ENCODE measurements around the gene LHPP.

The LHPP gene

GRCh38 chr10:124522933-124523871 is 61.6 kb downstream of the LHPP start:
- no peak overlapping the region for H3K4me3 ChIP-seq (ENCODE audit: control insufficient read depth, low read depth, low read length)
- no peak for TF ChIP-seq CTCF (IDR thresholded peaks at IDR 0.05; ENCODE audit: control insufficient read depth, insufficient read depth, low read depth, low read length, missing control alignments)
- DNase-seq (ENCODE audit: low read depth), result no peak

- H3K4me3 ChIP-seq (ENCODE audit: control insufficient read depth, low read depth, low read length), result no peak overlapping the region
- no peak for TF ChIP-seq CTCF (IDR thresholded peaks at IDR 0.05; ENCODE audit: control insufficient read depth, insufficient read depth, low read depth, low read length, missing control alignments)
- peak; percentile 10 for DNase-seq (ENCODE audit: low read depth)
These were observed 62.3 kb downstream of the LHPP start for GRCh38 chr10:124523901-124524300.

- H3K4me3 ChIP-seq (ENCODE audit: control insufficient read depth, low read depth, low read length), result no peak overlapping the region
- TF ChIP-seq CTCF (IDR thresholded peaks at IDR 0.05; ENCODE audit: control insufficient read depth, insufficient read depth, low read depth, low read length, missing control alignments), result no peak
- DNase-seq (ENCODE audit: low read depth), result no peak
These were observed 63.5 kb downstream of the LHPP start for GRCh38 chr10:124524991-124525653.

- TF ChIP-seq CTCF (IDR thresholded peaks at IDR 0.05; ENCODE audit: control insufficient read depth, insufficient read depth, low read depth, low read length, missing control alignments), result no peak
- no peak for DNase-seq (ENCODE audit: low read depth)
These were observed 64.4 kb downstream of the LHPP start for GRCh38 chr10:124525751-124526600.

GRCh38 chr10:124526621-124527267 is 65.1 kb downstream of the LHPP start:
- DNase-seq (ENCODE audit: low read depth), result no peak
- no peak overlapping the region for H3K4me3 ChIP-seq (ENCODE audit: control insufficient read depth, low read depth, low read length)
- TF ChIP-seq CTCF (IDR thresholded peaks at IDR 0.05; ENCODE audit: control insufficient read depth, insufficient read depth, low read depth, low read length, missing control alignments), result no peak

More at GRCh38 chr10:124525751-124526600, 64.4 kb downstream of the LHPP start:
- no peak overlapping the region for H3K4me3 ChIP-seq (ENCODE audit: control insufficient read depth, low read depth, low read length)

Measured in AG09309 (cell line).